Activated CD4-positive, alpha-beta T cell treated with anti-CD3 and anti-CD28 coated beads, Interleukin-2, amount 50 U/mL, for 1 hour (primary cell): ENCODE measurements around the gene CEP128.

Source experiments
- DNase-seq: peaks from one replicate; pipeline ENCODE4 v3.0.0-alpha.2; 2020

The CEP128 gene

DNA sequence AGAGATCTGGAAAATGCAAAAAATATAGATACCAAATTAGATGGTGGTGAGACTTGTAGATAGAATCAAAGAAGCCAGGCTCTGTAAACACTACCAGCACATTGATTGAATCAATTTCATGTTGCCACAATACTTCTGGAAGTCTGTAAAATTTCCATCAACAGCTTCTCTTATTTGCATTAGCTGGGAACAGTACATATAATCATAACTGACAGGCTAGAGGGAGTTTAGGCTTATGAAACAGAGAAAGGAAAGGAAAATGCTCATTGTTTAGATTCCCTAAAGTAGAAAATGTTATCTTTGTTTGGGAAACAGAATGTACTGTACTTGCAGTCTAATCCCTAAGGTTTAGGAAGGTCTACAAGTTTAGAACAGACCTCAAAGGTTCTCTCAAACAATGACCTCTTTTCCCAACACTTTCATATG, 335.2 kb downstream of the CEP128 start:
- no peak for DNase-seq

DNA sequence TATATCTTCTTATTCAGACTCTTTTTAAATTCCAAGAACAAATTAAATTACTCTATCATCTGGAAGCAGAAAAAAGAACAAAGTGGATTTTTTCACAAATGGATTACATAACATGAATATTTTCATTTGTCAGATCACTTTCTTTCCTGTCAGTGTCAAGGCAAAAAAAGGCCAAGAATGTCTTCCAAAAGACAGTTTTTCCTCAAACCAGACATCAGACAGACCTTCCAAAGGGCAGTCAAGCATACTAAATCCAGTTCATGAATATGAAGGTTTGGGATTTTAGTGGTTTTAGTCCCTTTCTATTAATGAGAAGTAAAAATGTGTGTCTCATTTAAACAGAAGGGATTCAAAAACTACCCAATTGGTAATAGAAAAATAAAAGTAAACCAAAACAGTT, 336.0 kb downstream of the CEP128 start:
- no peak for DNase-seq

DNA sequence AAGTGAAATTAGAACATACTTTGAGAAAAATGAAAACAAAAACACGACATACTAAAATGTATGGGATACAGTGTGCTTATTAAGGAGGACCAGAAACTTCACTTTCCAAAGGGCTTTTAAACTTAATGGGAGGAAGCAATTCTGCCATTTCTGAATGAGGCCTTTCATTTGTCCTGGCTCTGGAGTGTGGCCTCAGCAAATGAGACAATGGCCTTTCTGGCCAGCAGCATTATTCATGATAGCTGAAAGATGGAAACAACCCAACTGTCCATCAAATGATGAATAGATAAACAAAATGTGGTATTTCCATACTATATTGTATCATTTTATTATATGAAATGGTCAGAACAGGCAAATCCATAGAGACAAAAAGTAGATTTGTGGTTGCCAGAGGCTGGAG, 338.6 kb downstream of the CEP128 start:
- DNase-seq: no peak

DNA sequence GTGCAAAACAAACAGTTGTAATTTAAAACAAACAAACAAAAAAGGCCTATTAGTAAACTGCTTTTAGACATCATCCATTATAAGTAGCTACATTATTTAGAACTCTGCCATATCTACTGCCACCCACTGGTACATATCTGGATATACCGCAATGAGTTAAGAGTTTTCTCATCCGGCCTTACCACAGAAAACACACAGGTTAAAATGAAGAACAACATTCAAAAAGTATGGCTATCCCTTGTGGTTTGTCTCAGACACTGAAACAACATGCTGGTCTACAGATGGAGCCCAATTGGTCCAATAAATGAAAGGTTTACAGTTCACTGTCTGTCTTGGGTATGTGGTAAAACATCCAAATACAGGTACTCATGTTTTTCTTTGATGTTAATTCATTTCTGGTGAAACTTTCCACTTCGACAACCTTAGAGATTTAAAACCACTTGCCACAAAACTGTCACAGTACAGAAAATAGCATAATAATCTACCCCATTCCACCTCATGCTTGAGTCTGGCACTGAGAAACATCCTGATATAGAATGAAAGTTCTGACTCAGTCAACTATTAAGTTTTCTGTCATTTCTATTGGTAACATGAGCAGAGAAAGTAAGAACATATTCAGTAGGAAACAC, 354.3 kb downstream of the CEP128 start:
- DNase-seq: no peak

DNA sequence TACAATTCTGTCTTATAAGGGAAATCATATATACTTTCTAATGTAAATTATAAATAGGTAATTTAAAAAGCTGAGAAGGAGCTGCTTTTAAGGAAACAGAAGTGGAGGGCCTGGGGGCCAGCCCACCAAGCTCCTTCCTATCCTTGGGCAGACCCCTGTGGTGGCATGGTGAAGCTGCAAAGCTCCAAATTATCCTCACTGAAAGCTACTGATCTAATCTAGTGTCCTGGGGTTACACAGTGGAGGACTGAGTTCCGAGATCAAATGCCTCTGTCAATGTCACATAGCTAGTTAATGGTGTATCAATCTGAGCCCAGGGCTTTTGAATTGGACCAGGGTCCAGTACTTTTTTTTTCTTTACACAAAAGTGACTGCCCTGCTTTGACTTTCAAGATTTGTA, 355.4 kb downstream of the CEP128 start:
- DNase-seq: no peak

DNA sequence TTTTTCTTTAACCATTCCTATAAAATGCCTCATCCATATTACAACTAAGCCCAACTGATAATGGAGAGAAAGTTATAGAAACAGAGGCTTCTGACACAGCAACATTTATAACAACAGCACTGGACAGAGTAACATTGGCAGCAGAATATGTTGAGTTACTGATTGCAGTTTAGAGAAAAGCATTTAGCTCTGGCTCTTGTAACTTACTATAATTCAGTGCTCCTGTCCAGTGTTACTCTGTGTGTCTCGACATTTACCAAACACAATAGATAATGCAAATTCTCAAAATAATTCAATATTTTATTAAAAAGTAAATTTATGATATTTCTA, 356.1 kb downstream of the CEP128 start:
- no peak for DNase-seq

DNA sequence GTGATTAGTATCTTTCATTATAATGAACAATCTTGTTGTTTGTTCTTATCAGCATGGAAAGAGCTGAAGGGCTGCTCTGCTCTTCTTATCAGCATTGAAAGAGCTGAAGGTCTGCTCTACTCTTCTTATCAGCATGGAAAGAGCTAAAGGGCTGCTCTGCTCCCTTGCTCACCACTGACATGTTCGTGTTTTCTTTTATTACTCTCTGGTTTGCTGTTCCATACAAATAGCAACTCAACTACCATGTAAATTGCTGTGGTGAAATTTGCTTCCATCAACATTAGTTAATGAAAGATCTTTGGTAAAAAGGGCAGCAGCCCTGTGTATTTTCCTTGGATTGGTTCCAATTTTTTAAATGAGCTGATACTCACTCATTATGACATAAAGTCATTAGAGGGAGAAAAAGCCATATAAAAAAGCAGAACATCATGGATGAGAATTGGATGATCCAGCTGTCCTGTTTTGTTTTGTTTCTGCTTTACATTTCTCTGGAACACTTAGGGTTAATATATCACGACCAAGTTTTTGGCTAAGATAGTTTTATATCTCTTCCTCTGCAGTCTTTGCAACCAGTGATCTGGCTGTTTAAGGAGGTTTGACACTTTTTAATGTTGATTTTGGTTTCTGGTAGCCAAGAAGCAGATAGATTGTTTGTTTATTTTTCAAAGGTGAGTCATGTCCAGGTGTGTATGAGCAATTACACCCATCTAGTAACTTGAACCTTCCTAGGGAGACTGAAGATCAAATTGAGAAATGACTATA, 356.6 kb downstream of the CEP128 start:
- no peak for DNase-seq

DNA sequence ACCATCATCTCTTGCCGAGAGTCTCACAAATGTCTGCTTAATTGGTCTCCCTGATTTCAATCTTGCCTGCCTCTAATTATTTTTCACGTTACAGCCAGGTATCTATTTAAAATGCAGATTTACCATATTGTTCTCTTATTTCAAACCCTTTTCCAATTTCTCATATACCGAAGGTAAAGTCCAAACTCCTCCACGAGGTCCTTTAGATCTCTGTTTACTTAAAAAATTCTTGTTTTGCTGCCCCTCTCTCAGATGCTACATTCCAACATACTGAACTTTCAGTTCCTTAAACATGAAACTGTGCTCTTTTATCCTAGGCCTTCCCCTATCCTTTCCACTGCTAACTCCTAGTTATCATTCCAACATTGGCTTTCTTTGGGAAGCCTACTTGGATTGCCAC, 363.9 kb downstream of the CEP128 start:
- no peak for DNase-seq

DNA sequence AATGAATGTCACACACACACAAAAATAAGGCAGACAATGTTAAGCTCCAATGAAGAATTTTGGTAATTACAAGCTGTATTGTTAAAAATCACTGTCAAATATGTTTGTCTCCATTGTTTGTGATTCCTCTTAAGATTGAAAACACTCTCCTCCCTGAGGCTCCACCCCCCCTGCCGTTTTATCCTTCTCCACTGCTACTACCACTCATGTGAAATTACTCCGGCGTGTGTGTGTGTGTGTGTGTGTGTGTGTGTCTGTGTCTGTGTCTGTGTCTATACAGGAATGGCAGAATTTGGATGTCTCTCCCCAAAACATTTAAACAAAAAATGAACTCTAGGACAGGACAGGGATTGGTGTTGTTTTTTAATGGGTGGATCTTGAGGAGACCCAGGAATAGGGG, 365.1 kb downstream of the CEP128 start:
- DNase-seq: no peak

DNA sequence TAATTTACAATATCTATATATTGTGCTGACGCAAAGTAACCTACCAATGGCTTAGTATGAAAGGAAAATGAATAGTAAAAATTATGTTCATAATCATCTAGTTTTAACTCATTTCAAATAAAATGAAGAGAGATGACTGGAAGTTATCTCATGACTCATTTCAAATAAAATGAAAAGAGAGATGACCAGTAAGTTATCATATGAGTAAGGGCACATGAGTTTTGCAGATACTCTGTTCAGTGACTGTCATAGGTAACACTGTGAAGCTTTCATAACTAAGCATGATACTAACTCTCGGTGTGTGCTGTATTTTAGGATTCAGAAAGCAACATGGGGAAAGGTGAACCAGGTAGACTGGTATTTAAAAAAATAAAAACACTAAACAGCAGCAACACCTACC, 365.8 kb downstream of the CEP128 start:
- DNase-seq: no peak

DNA sequence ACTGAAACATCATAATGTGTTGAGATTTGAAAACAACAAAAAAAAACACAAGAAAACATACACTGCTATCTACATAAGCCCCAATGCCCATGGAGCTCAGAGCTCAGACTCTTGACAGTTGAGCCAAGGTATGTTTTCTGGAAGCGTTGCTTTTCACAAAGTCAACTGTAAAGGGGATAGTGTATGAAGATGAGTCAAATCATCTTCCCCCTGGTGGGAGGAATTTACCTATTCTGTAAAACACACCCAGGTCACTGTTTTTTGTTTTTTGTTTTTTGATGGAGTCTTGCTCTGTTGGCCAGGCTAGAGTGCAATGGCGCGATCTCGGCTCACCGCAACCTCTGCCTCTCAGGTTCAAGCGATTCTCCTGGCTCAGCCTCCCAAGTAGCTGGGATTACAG, 368.9 kb downstream of the CEP128 start:
- no peak for DNase-seq

DNA sequence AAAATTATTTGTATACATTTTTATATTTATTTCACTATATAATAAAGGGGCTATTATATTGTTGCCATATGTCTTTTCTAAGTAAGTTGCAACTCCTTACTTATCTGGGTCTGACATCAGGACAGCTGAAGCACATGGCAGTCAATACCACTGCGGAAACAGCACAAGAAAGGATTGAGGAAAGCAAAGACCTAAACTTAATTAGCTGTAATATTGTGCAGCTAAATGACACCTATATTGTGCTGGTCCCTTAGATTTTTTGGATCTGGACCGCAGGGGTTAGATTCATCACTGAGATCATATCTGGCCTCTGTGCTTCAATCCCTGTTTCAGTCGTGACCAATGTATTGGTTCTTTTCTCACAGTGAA, 370.6 kb downstream of the CEP128 start:
- no peak for DNase-seq

DNA sequence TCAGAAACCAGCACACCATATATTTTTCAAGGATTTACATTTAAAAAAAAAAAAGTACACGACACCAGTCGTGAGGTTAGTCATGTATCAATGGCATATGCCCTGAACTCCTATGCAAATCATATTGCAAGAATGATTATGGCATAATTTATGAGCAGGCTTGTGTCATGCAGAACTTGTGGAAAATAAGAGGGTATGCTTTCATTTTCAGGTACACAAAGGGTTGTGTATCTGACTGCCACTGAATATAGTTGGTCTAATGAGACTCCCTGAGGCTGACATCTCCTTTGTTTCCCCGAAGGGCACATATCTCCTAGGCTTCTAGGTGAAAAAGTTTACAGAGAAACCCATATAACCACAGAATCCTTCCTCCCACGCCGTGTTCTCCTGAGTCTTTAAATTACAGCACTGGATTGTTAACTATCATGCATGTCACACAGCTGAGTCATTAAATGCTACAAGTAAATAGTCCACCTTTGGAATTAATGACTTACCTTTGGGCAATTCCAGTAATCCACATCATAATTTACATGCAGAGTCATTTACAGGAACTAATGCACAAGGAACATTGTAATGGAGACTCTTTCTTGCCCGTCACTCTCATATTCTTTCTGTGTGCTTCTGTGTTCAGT, 373.5 kb downstream of the CEP128 start:
- DNase-seq: no peak

DNA sequence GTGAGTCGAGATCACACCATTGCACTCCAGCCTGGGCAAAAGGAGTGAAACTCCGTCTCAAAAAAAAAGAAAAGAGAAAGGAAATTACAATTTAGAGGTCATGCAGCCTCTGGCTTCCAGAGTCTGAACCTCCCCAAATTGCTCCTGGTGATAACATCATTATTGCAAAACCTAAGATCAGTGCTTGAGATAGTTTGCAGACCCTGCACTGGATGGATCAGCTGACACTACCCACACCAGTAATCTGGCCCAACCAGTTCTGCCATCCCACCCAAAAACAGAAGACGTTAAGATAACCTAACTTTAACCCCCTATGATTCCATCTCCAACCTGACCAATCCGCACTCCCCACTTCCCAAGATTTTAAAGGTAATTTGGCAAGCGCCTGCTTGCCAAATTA, 376.5 kb downstream of the CEP128 start:
- DNase-seq: no peak

DNA sequence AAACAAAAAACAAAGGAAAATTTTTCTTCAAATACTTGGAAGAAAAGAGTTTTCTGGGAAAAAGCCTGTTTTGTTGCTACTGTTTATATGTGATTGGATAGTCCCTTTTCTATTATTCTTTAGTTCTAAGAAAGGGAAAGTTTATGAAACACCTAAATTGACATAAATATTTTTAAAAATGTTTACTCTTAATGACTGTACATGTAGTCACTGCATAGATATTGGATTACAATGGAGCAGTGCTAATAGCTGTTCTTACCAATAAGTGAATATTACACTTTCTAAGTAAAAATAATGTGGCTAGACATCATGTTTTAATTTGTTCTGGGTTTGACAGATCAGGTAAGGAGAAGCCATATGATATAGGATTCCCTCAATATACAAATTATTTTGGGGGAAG, 377.5 kb downstream of the CEP128 start:
- no peak for DNase-seq

DNA sequence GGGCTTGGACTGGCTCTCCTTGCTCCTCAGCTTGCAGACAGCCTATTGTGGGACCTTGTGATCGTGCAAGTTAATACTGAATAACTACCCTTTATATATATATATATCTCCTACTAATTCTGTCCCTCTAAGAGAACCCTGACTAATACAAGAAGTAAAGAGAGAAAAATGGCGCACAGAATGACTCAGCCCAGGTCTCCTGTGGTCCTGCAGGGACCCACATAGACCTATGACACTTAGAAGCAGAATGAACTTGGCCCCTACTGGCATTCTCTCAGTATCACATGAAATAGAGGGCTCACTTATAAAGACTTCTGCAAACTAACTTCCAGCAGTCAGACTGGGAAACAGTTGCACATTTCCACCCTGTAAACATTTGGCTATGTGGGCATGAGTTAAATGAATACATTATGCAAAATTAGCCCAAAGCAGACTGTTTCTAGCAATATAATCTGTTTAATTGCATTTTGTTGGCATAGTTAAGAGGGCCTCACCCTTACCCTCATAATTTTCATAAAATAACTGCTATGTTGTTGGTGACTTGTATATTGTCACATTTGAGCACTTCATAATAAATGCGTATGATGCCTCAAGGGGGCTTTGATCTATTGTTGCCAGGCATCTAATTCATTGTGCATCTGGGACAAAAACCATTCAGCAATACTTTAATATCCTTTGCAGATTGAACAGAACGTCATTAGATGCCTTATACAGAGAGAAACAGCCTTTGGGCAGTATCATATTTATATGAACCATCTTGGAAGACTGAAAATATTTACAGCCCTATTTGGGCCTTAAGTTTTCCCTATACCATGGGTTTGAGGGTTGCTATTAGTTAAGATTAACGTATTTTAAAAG, 380.5 kb downstream of the CEP128 start:
- DNase-seq: no peak

DNA sequence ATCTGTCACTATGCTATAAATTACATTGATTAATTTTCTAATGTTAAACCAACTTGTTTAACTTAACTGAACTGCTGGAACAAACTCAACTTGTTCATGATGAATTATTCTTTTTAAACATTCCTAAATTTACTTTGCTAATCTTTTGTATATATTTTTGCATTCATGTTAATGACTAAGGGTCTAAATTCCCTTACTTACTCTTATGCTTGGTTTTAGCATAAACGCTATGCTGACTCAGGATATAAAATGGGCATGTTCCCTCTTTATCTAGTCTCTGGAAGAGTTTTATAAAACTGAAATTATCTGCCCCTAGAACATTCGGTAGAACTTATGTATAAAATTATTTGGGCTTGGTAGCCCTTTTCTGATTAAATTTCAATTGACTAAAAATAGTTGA, 387.4 kb downstream of the CEP128 start:
- DNase-seq: no peak

DNA sequence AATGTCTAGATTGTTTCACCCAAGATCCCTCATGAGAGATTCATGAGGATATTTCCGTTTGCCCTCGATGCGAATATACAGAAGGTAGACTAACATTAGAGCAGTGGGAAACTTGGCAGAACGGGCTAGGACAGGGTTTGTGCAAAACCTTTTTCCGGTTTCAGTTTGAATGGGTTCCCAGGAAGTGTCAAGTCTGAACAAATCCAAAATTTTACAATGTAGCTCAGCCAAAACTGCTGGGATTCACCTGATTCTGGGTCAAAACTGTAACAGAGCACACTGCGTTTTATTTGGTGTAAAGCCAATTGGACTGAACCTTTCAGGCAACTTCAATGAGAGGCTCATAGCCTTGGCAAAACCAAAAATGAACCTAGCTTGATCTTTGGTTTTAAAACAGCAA, 392.4 kb downstream of the CEP128 start:
- DNase-seq: no peak

DNA sequence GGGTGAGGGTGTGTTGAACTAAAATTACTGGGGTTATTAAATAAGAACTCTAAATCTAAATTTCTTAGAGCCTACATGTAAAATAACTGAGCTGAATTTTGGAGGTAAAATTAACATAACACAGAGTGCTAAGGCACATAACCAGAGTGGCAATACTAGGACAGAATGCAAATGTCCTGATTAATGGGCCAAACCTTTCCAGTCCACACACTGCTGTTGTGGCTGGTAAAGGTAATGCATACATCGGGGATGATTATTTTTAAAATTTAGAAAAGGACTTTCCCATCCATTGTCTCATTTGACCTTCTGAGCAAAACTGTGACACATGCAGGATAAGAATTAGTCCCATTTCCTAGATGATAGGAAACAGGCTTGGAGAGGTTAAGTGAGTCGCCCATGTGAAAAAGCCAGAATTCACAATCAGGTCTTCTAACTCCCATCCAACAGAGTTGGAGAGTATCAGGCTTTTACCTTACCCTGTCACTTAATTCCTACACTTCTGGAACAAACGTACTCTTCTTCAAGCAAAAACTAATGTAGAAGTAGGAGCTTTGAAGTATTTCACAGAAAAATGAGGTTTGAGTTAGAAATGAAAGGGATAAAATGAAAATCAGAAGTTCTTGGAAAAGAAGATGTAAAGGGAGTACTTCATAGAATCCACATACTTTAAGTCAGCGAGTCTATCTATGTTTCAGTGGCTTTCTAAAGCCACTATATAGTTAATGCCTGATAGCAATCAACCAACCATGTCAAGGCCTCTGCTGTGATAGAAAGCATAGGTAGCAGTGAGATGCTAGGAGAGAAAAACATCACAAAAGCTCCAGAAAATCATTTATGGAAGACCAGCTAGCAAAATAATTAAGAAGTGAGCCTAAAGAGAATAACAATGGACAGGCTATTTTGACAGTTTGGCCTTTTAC, 395.3 kb downstream of the CEP128 start:
- no peak for DNase-seq

DNA sequence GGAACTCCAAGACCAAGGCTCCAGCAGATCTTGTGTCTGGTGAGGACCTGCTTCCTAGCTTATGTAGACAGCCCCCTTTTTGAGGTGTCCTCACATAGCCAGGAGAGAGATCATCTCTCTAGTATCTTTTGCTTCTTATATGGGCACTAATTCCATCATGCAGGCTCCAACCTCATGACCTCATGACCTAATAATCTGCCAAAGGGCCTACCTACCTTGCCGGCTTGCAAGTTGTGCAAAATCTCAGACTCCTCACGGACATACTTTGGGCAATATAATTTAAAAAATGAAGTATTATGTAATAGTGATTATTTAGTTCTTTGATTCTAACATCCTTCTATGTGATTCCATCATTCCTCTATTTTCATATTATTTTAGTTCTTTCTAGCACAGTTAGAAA, 397.2 kb downstream of the CEP128 start:
- no peak for DNase-seq

DNA sequence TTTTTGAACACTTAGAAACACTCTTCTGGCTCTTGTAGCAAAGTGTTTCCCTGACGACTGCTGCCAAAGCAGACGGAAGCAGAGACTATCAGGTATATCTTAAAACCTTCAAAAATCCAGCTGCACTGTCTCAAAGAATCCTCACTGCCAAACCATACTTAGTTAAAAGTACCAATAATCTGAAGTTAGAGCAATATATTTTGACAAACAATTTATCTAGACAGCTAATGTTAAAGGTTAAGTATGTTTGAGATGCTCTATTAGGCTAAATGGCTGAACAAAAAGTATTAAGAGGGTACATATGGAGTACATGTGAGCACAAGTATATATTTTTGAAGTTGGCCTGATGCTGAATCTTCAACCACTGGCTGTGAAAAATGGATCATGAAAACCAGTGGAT, 398.3 kb downstream of the CEP128 start:
- no peak for DNase-seq

DNA sequence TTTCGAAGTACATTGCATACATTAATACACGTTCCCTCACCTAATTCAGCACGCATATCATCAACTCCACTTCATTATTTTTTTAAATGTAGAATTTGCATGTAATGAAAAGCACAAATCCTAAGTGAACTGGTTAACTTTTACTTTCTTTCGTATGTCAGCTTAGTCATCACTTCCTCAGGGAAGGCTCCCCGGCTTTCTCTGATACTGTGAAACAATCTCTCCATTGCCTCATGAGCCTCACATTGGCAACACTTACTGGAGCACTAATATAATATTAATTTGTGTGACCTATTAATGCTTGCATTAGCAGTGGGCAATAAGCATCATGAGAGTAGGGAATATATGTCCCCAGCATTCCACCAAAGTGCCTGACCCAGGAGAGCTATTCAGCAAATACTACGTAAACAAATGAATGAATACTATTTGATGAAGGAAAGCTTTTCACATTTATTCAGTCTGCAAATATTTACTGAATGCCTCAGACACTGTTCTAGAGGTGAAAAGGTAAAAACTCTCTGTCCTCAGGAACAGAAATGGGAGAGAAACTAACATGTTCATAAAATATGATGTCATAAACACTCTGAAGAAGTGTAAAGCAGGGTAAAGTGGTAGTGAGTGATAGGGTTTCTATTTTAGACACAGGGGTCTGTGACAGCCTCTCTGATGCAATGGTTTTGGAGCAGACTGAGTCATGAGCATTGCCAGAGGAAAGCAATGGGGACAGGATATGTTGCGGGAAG, 402.7 kb downstream of the CEP128 start:
- no peak for DNase-seq
